Measurements from ENCODE around the gene RRAGC. TPM values are rescaled to one million over a fixed set of nuclear protein-coding genes. Genes with fewer than 3 reads are reported as not detected.

RRAGC gene
- total RNA-seq, 1 donor, result 5.4 TPM

DNA sequence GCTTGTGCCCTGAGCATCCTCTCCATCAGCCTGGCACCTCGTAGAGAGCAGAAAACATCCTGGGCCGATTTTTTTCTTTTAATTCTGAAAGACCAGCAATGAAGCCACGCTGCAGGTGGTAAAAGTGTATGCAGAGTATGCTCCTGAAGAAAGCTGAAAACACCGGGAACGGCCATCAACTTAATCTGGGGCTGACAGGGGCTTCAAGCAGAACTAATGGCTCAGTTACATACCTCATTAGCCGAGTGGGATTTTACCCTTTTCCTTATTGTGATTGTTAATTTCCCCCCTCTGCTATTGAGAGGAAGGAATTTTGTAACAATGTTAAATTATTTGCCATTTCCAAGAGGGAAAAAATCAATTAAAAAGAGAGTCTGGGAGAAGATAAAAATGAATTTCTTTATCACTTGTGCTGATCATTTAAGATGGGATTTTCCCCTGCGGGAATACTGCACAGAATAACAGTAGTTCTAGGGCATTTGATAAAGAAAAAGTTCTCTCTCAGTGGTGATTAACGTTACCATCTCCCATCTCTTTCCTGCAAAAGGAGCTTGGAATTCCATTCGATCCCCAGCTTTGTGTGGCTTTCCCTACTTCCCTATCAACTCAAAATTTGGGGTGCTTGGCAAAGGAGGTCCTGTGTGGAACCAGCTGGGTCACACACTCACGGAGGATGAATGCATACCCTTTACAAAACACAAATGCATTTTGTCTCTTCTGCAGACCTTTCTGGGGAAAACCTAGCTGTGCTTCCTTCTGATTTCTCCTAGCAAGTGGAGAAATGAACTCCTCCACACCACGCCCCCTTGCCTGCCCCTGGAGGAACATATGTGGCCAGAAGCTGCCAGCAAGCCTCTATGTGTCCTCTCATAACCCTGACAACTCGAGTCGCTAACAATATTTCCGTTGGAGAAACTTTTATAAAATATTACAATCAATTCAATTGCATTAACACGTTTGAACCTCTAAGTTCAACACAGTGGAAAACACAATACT, 70.9 kb downstream of the RRAGC start:
- DNase-seq (ENCODE audit: low read depth in 2 of 3, low spot score in 2 of 3), result no peak

Small RNA genes lying within 50 kb of the gene (small RNA-seq; reads per million reads assigned to genes)
- not detected for gene GJA9-MYCBP

Other genes with a start within 250 kb of the RRAGC start
- gene MYCBP, start 13.6 kb upstream of the RRAGC start, total RNA-seq, result 8.6 TPM
- not detected for gene GJA9, start 21.8 kb upstream of the RRAGC start, total RNA-seq
- gene RHBDL2, start 82.1 kb upstream of the RRAGC start, total RNA-seq, result under 0.01 TPM
- gene AKIRIN1, start 131.5 kb upstream of the RRAGC start, total RNA-seq, result 24.2 TPM
- 118 TPM for gene NDUFS5, start 166.6 kb upstream of the RRAGC start, total RNA-seq

Data from hematopoietic multipotent progenitor cell (in vitro differentiated cells).